GM12801 (cell line): ENCODE data around the gene AKR7A3.

ENCODE experiments used
- CTCF ChIP-seq: IDR thresholded peaks from one replicate; pipeline ENCODE4 v1.5.1; 2011; ENCODE audit warnings: control low read depth; ENCODE audit not compliant: insufficient read length; ENCODE audit errors: extremely low read depth

AKR7A3 gene

GRCh38 chr1:19317126-19317910 lies 28.7 kb upstream of the AKR7A3 start:
- TF ChIP-seq CTCF: no peak

GRCh38 chr1:19315378-19316198 lies 27.0 kb upstream of the AKR7A3 start:
- no peak for TF ChIP-seq CTCF

- no peak for TF ChIP-seq CTCF
Observed at GRCh38 chr1:19313961-19314882, 25.7 kb upstream of the AKR7A3 start.

- TF ChIP-seq CTCF: no peak
Observed at GRCh38 chr1:19313636-19313959, 25.0 kb upstream of the AKR7A3 start.

- no peak for TF ChIP-seq CTCF
Observed at GRCh38 chr1:19312782-19313635, 24.4 kb upstream of the AKR7A3 start.

GRCh38 chr1:19311931-19312781 lies 23.6 kb upstream of the AKR7A3 start, which contains the start of the genes AKR7A2 and SLC66A1:
Gene AKR7A2, minus strand, starts transcription at chr1:19312144. Its CDS starts 20 bp downstream, at chr1:19312124.
Gene SLC66A1, plus strand, starts transcription at chr1:19312326. Its CDS starts 5,352 bp downstream, at chr1:19317678.
- TF ChIP-seq CTCF: no peak
